Measurements from ENCODE around the gene KRTAP4-8. TPM values are rescaled to one million over a fixed set of nuclear protein-coding genes. Genes with fewer than 3 reads are reported as not detected.

KRTAP4-8 gene
- polyA plus RNA-seq, 3 donors: not detected

Other genes starting within 250 kb of the KRTAP4-8 start
- gene KRT12, start 230.9 kb downstream of the KRTAP4-8 start, polyA plus RNA-seq: not detected
- 1 to 10 TPM in 1 of 3 donors, under 1 TPM in 2; 0.03 to 6.9 (median 0.22) TPM for gene KRT20, start 212.9 kb downstream of the KRTAP4-8 start, polyA plus RNA-seq
- 1 to 10 TPM in 1 of 3 donors, under 1 TPM in 2; 0.61 to 1.8 (median 0.89) TPM for gene KRT23, start 160.5 kb downstream of the KRTAP4-8 start, polyA plus RNA-seq
- gene KRT39, start 131.2 kb downstream of the KRTAP4-8 start, polyA plus RNA-seq: under 1 TPM in 1 of 3 donors, not detected in 2; 0.06 TPM
- under 1 TPM in 1 of 3 donors, not detected in 2; 0.15 TPM for gene KRT40, start 113.8 kb downstream of the KRTAP4-8 start, polyA plus RNA-seq
- not detected for gene KRTAP3-3, start 104.0 kb downstream of the KRTAP4-8 start, polyA plus RNA-seq
- not detected for gene KRTAP3-2, start 98.2 kb downstream of the KRTAP4-8 start, polyA plus RNA-seq
- gene KRTAP3-1, start 89.0 kb downstream of the KRTAP4-8 start, polyA plus RNA-seq: not detected
- under 1 TPM in 1 of 3 donors, not detected in 2; 0.07 TPM for gene KRTAP1-5, start 70.9 kb downstream of the KRTAP4-8 start, polyA plus RNA-seq
- gene KRTAP1-4, start 67.9 kb downstream of the KRTAP4-8 start, polyA plus RNA-seq: not detected
- not detected for gene KRTAP1-3, start 63.3 kb downstream of the KRTAP4-8 start, polyA plus RNA-seq
- gene KRTAP1-1, start 56.7 kb downstream of the KRTAP4-8 start, polyA plus RNA-seq: not detected
- not detected for gene KRTAP2-1, start 50.8 kb downstream of the KRTAP4-8 start, polyA plus RNA-seq
- not detected for gene KRTAP2-2, start 42.9 kb downstream of the KRTAP4-8 start, polyA plus RNA-seq
- gene KRTAP2-3, start 38.0 kb downstream of the KRTAP4-8 start, polyA plus RNA-seq: not detected
- not detected for gene KRTAP2-4, start 32.3 kb downstream of the KRTAP4-8 start, polyA plus RNA-seq
- gene KRTAP4-7, start 14.0 kb downstream of the KRTAP4-8 start, polyA plus RNA-seq: not detected
- not detected for gene KRTAP4-16, start 4.1 kb upstream of the KRTAP4-8 start, polyA plus RNA-seq
- not detected for gene KRTAP4-9, start 7.2 kb upstream of the KRTAP4-8 start, polyA plus RNA-seq
- not detected for gene KRTAP4-11, start 20.2 kb upstream of the KRTAP4-8 start, polyA plus RNA-seq
- not detected for gene KRTAP4-12, start 26.0 kb upstream of the KRTAP4-8 start, polyA plus RNA-seq
- not detected for gene KRTAP4-6, start 42.4 kb upstream of the KRTAP4-8 start, polyA plus RNA-seq
- not detected for gene KRTAP4-5, start 51.7 kb upstream of the KRTAP4-8 start, polyA plus RNA-seq
- not detected for gene KRTAP4-4, start 62.6 kb upstream of the KRTAP4-8 start, polyA plus RNA-seq
- not detected for gene KRTAP4-3, start 70.1 kb upstream of the KRTAP4-8 start, polyA plus RNA-seq
- gene KRTAP4-2, start 80.1 kb upstream of the KRTAP4-8 start, polyA plus RNA-seq: not detected
- not detected for gene KRTAP4-1, start 86.8 kb upstream of the KRTAP4-8 start, polyA plus RNA-seq
- gene KRTAP9-1, start 91.7 kb upstream of the KRTAP4-8 start, polyA plus RNA-seq: not detected
- gene KRTAP9-2, start 128.5 kb upstream of the KRTAP4-8 start, polyA plus RNA-seq: not detected
- gene KRTAP9-3, start 134.3 kb upstream of the KRTAP4-8 start, polyA plus RNA-seq: not detected
- not detected for gene KRTAP9-8, start 139.9 kb upstream of the KRTAP4-8 start, polyA plus RNA-seq
- not detected for gene KRTAP9-4, start 151.5 kb upstream of the KRTAP4-8 start, polyA plus RNA-seq
- not detected for gene KRTAP9-9, start 157.2 kb upstream of the KRTAP4-8 start, polyA plus RNA-seq
- not detected for gene KRTAP9-6, start 167.2 kb upstream of the KRTAP4-8 start, polyA plus RNA-seq
- not detected for gene KRTAP9-7, start 177.6 kb upstream of the KRTAP4-8 start, polyA plus RNA-seq
- gene KRTAP29-1, start 204.7 kb upstream of the KRTAP4-8 start, polyA plus RNA-seq: not detected
- gene KRTAP16-1, start 211.2 kb upstream of the KRTAP4-8 start, polyA plus RNA-seq: not detected
- gene KRTAP17-1, start 217.6 kb upstream of the KRTAP4-8 start, polyA plus RNA-seq: not detected